ES-I3 (cell line): ENCODE results near the gene PDP2.
"Not testable (repeated sequence)": the region's sequence is repeated elsewhere in the genome, so short reads cannot be mapped to it uniquely, and the experiment has no call there.

Experiments used
- H3K36me3 ChIP-seq: 2 replicates; pipeline ENCODE4 v1.6.1; 2013; ENCODE audit warnings: mild to moderate bottlenecking, low read length, control low read depth, moderate library complexity; ENCODE audit not compliant: insufficient read depth
- H3K4me1 ChIP-seq: 2 replicates; pipeline ENCODE4 v1.6.1; 2013; ENCODE audit warnings: mild to moderate bottlenecking, control low read depth, low read length; ENCODE audit not compliant: insufficient read depth
- H3K9ac ChIP-seq: 2 replicates; pipeline ENCODE4 v1.6.1; 2013; ENCODE audit warnings: low read depth, mild to moderate bottlenecking, low read length, moderate library complexity
- H3K9me3 ChIP-seq: 2 replicates; pipeline ENCODE4 v1.6.1; 2013; ENCODE audit warnings: mild to moderate bottlenecking, low read length, moderate library complexity; ENCODE audit not compliant: control insufficient read depth, insufficient read depth

Gene PDP2

GRCh38 chr16:66863707-66864106 lies 16.6 kb upstream of the PDP2 start:
- Histone ChIP-seq H3K4me1 (no peaks in the 10 kb centered on the region), H3K9ac (no peak overlapping the region), H3K9me3 (no peaks in the 10 kb centered on the region), H3K36me3 (no peaks in the 10 kb centered on the region)

GRCh38 chr16:66869424-66869823 lies 10.9 kb upstream of the PDP2 start:
- Histone ChIP-seq H3K4me1 (peaks cover 5% of the 10 kb centered on the region; the same call in 1 of the 2 replicates), H3K9ac (no peak overlapping the region), H3K36me3 (no peaks in the 10 kb centered on the region), H3K9me3 (no peaks in the 10 kb centered on the region)

- H3K9ac ChIP-seq, H3K9me3 ChIP-seq, H3K36me3 ChIP-seq: not testable (repeated sequence)
- H3K4me1 ChIP-seq: peaks cover 12% of the 10 kb centered on the region; the same call in 1 of the 2 replicates
Measured at GRCh38 chr16:66871363-66871762, 9.0 kb upstream of the PDP2 start.

GRCh38 chr16:66871840-66872239 lies 8.5 kb upstream of the PDP2 start:
- Histone ChIP-seq H3K36me3 (no peaks in the 10 kb centered on the region), H3K9me3 (no peaks in the 10 kb centered on the region), H3K4me1 (peaks cover 12% of the 10 kb centered on the region; the same call in 1 of the 2 replicates), H3K9ac (no peak overlapping the region)

GRCh38 chr16:66872559-66872942 lies 7.8 kb upstream of the PDP2 start:
- H3K4me1 ChIP-seq: peaks cover 12% of the 10 kb centered on the region; the same call in 1 of the 2 replicates
- H3K9ac ChIP-seq: peak overlapping the region; percentile 48
- no peaks in the 10 kb centered on the region for H3K9me3 ChIP-seq
- no peaks in the 10 kb centered on the region for H3K36me3 ChIP-seq

- peaks cover 12% of the 10 kb centered on the region; the same call in 1 of the 2 replicates for H3K4me1 ChIP-seq
- peak overlapping the region; percentile 48 for H3K9ac ChIP-seq
- H3K9me3 ChIP-seq: no peaks in the 10 kb centered on the region
- no peaks in the 10 kb centered on the region for H3K36me3 ChIP-seq
Measured at GRCh38 chr16:66872943-66873684, 7.2 kb upstream of the PDP2 start.

GRCh38 chr16:66873685-66874055 lies 6.6 kb upstream of the PDP2 start:
- no peaks in the 10 kb centered on the region for H3K9me3 ChIP-seq
- H3K9ac ChIP-seq: no peak overlapping the region
- peaks cover 12% of the 10 kb centered on the region; the same call in 1 of the 2 replicates for H3K4me1 ChIP-seq
- no peaks in the 10 kb centered on the region for H3K36me3 ChIP-seq

- H3K9me3 ChIP-seq: no peaks in the 10 kb centered on the region
- no peaks in the 10 kb centered on the region for H3K36me3 ChIP-seq
- H3K4me1 ChIP-seq: peaks cover 12% of the 10 kb centered on the region; the same call in 1 of the 2 replicates
- no peak overlapping the region for H3K9ac ChIP-seq
Measured at GRCh38 chr16:66874079-66874775, 6.1 kb upstream of the PDP2 start.

- Histone ChIP-seq H3K36me3 (no peaks in the 10 kb centered on the region), H3K9me3 (no peaks in the 10 kb centered on the region), H3K4me1 (peaks cover 12% of the 10 kb centered on the region; the same call in 1 of the 2 replicates), H3K9ac (no peak overlapping the region)
Measured at GRCh38 chr16:66878067-66878466, 2.2 kb upstream of the PDP2 start.

- Histone ChIP-seq H3K36me3 (peaks cover 7% of the 10 kb centered on the region), H3K4me1 (no peaks in the 10 kb centered on the region), H3K9me3 (no peaks in the 10 kb centered on the region), H3K9ac (peak overlapping the region; percentile 82)
Measured at GRCh38 chr16:66881014-66881417, 701 bp downstream of the PDP2 start.

- H3K36me3 ChIP-seq: peaks cover 7% of the 10 kb centered on the region
- peak overlapping the region; percentile 82; the same call in 1 of the 2 replicates for H3K9ac ChIP-seq
- no peaks in the 10 kb centered on the region for H3K9me3 ChIP-seq
- H3K4me1 ChIP-seq: no peaks in the 10 kb centered on the region
Measured at GRCh38 chr16:66881560-66881959, 1.2 kb downstream of the PDP2 start.

GRCh38 chr16:66881964-66882508 lies 1.7 kb downstream of the PDP2 start:
- no peaks in the 10 kb centered on the region for H3K9me3 ChIP-seq
- H3K4me1 ChIP-seq: 0 out of 2 replicates have a peak, but pooled peaks cover 3% of the 10 kb centered on the region
- no peak overlapping the region for H3K9ac ChIP-seq
- peaks cover 7% of the 10 kb centered on the region for H3K36me3 ChIP-seq

GRCh38 chr16:66882702-66883101 lies 2.4 kb downstream of the PDP2 start:
- Histone ChIP-seq H3K36me3 (peaks cover 7% of the 10 kb centered on the region), H3K9me3 (no peaks in the 10 kb centered on the region), H3K9ac (no peak overlapping the region), H3K4me1 (0 out of 2 replicates have a peak, but pooled peaks cover 3% of the 10 kb centered on the region)

- no peak overlapping the region for H3K9ac ChIP-seq
Measured at GRCh38 chr16:66885491-66885890, 5.2 kb downstream of the PDP2 start.

More at GRCh38 chr16:66885491-66885890, 5.2 kb downstream of the PDP2 start:
- Histone ChIP-seq H3K9me3 (no peaks in the 10 kb centered on the region), H3K36me3 (peaks cover 7% of the 10 kb centered on the region), H3K4me1 (0 out of 2 replicates have a peak, but pooled peaks cover 3% of the 10 kb centered on the region)
